ENCODE results near the gene PBRM1. TPM values are rescaled to one million over a fixed set of nuclear protein-coding genes. Genes with fewer than 3 reads are reported as not detected.

PBRM1 gene
- total RNA-seq, 4 donors from 2014 or later: 111 to 165 (median 125) TPM

DNA sequence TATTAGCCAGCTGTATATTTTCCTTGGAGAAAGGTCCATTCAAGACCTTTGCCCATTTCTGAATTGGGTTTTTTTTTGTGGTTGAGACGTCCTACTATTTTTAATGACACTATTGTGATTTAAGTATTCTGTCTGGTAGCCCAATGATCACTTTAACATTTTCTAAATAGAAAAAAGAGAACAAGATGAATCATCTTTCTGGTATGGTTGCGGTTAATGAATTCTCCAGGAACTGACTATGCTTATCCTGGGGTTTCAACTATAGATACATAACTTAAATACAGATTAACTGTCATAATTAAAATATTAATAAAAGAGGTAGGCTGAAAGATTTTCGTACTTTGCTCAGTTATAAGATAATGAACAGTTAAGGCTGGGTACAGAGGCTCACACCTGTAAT is 51.9 kb downstream of the PBRM1 start:
- no peaks in the 10 kb centered on the region for H3K27me3 ChIP-seq
- no peaks in the 10 kb centered on the region for H3K9me3 ChIP-seq
- no peak for DNase-seq
- H3K4me1 ChIP-seq: no peaks in the 10 kb centered on the region
- 94 to 97% methylated on average over 3 of the region's 3 CpGs for WGBS, 2 donors
- no peak for TF ChIP-seq POLR2A (IDR thresholded peaks at IDR 0.05)
- TF ChIP-seq, protein P1, sequence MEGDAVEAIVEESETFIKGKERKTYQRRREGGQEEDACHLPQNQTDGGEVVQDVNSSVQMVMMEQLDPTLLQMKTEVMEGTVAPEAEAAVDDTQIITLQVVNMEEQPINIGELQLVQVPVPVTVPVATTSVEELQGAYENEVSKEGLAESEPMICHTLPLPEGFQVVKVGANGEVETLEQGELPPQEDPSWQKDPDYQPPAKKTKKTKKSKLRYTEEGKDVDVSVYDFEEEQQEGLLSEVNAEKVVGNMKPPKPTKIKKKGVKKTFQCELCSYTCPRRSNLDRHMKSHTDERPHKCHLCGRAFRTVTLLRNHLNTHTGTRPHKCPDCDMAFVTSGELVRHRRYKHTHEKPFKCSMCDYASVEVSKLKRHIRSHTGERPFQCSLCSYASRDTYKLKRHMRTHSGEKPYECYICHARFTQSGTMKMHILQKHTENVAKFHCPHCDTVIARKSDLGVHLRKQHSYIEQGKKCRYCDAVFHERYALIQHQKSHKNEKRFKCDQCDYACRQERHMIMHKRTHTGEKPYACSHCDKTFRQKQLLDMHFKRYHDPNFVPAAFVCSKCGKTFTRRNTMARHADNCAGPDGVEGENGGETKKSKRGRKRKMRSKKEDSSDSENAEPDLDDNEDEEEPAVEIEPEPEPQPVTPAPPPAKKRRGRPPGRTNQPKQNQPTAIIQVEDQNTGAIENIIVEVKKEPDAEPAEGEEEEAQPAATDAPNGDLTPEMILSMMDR (IDR thresholded peaks at IDR 0.05): no peak
- H3K27ac ChIP-seq: no peak overlapping the region
- no peak overlapping the region for H3K4me3 ChIP-seq (replicated peaks in 1 of 3)
- H3K36me3 ChIP-seq: peaks cover 26 to 29% of the 10 kb centered on the region in 2 donors
- intact Hi-C loops (cut with DNase I): no loop called here

DNA sequence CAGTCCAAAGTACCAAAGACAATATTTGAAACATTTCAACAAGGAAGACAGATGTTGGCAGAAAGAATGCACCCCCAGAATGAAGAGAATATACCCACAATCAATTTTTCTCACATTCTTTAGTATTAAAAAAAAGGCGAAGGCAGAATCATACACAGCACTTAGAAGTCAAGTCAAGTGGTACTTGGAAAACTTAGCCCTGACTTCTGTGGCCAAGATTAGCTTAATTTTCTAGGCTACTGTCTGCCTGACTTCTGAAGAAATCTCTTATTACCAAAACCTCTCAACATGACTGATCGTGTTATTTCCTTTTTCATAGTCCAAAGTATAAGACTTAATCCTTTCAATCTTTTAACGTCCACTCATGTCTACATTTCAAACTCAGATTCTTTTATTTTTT is 60.7 kb downstream of the PBRM1 start:
- Histone ChIP-seq H3K9me3 (no peaks in the 10 kb centered on the region), H3K4me3 (replicated peaks in 1 of 3) (no peak overlapping the region), H3K27ac (peak overlapping the region; percentile 39 to 70 (median 67)), H3K4me1 (peaks cover 15 to 24% of the 10 kb centered on the region in 2 donors), H3K36me3 (peaks cover 0 to 15% of the 10 kb centered on the region in 2 donors), H3K27me3 (no peaks in the 10 kb centered on the region)
- DNase-seq: no peak
- 36 to 58% methylated on average over 3 of the region's 3 CpGs for WGBS, 2 donors
- intact Hi-C loops (cut with DNase I): no loop called here
- no peak for TF ChIP-seq POLR2A (IDR thresholded peaks at IDR 0.05)
- TF ChIP-seq, protein P1 (IDR thresholded peaks at IDR 0.05): no peak

DNA sequence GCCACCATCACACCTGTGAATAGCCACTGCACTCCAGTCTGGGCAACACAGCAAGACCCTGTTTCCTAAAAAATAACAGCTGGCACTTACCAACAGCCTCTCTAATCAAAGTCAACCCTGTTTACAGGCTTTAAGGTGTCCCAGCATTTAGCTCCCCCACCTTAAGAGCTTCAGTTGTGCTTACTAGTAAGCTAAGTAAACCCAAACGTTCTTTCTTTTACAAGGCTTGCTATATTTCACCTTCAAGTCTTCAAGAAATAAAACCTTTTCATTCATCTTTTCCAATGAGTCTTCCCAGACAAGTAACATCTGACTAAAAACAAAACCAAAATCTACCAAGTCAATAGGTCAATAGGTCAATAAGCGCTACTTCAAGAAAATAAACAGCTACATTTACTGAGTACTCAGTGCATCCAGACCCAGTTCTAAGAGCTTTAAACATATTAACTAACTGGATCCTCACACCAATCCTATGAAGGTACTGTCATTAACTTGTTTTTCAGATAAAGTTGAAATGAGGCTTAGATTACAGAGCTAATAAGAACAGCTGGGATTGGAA is 62.4 kb downstream of the PBRM1 start:
- TF ChIP-seq, protein P1 (IDR thresholded peaks at IDR 0.05): no peak
- TF ChIP-seq POLR2A (IDR thresholded peaks at IDR 0.05): no peak
- Histone ChIP-seq H3K27ac (no peak overlapping the region), H3K4me3 (replicated peaks in 1 of 3) (no peak overlapping the region), H3K27me3 (no peaks in the 10 kb centered on the region), H3K36me3 (peaks cover 0 to 19% of the 10 kb centered on the region in 2 donors), H3K9me3 (no peaks in the 10 kb centered on the region), H3K4me1 (peaks cover 15 to 24% of the 10 kb centered on the region in 2 donors)
- no peak for DNase-seq
- intact Hi-C loops (cut with DNase I): no loop called here
- WGBS, 2 donors: 66 to 77% methylated on average over 2 of the region's 2 CpGs

DNA sequence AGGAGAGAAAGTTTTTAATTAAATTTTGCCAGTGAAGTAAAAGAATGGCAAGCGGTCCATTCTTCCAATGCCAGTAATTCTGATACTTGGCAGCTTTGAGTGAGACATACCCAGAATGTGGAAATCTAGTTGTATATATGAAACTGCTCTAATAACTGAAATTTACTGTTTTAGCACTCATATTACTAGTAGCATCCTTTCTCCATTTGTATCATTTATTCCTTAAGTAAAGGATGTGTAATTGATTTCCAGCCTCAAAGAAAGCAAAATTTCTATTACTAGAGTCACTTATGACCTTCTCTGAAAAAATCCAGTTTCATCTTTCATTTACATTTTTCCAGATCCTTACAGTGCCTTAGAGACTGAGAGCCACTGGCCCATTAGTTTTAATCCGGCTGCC is 65.1 kb downstream of the PBRM1 start:
- Histone ChIP-seq H3K4me3 (replicated peaks in 1 of 3) (no peak overlapping the region), H3K4me1 (peaks cover 11 to 19% of the 10 kb centered on the region in 2 donors), H3K9me3 (no peaks in the 10 kb centered on the region), H3K27ac (no peak overlapping the region), H3K36me3 (peaks cover 5 to 15% of the 10 kb centered on the region in 2 donors), H3K27me3 (no peaks in the 10 kb centered on the region)
- intact Hi-C loops (cut with DNase I): no loop called here
- DNase-seq: no peak
- TF ChIP-seq, protein P1 (IDR thresholded peaks at IDR 0.05): no peak
- no peak for TF ChIP-seq POLR2A (IDR thresholded peaks at IDR 0.05)
- WGBS, 2 donors: 90 to 94% methylated on average over 2 of the region's 2 CpGs

DNA sequence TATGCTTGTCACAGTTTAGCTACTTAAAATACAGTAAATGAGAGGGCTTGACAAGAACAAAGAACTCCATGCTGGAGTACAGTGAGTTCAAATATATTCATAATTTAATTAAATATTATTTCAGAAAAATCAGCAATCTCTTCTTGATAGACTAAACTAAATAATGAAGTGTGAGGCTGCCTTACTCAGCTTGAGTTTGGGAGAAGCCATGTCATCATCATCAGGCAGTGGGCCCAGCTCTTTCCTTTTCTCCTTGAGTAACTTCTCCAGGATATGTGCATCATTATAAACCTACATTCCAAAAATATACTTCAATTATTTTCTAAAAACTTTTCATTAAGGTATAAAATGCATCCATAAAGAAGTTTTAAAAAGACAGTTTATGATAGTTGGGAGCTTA is 70.5 kb downstream of the PBRM1 start:
- Histone ChIP-seq H3K27me3 (no peaks in the 10 kb centered on the region), H3K27ac (no peak overlapping the region), H3K36me3 (peaks cover 5 to 29% of the 10 kb centered on the region in 2 donors), H3K4me1 (no peaks in the 10 kb centered on the region), H3K9me3 (no peaks in the 10 kb centered on the region), H3K4me3 (replicated peaks in 1 of 3) (no peak overlapping the region)
- DNase-seq: no peak
- TF ChIP-seq POLR2A (IDR thresholded peaks at IDR 0.05): no peak
- TF ChIP-seq, protein P1 (IDR thresholded peaks at IDR 0.05): no peak
- intact Hi-C loops (cut with DNase I): no loop called here

All from thyroid gland (tissue), 4 donors.